SJSA1 (cell line): ENCODE results near the gene GON4L. TPM values are rescaled to one million over a fixed set of nuclear protein-coding genes. Genes with fewer than 3 reads are reported as not detected.
"Not testable (repeated sequence)": the region's sequence is repeated elsewhere in the genome, so short reads cannot be mapped to it uniquely, and the experiment has no call there.

Experiments
- DNase-seq, 2 experiments: peaks; one replicate each; pipeline ENCODE4 v3.0.0-alpha.2; 2015 to 2020; ENCODE audit warnings: low spot score in 2 of 2, low read depth in 1 of 2
- H3K27ac ChIP-seq: fragments of 250-450 bp; sonication (Bioruptor Pico); 2 replicates; pipeline ENCODE4 v1.5.1; 2020; ENCODE audit warnings: mild to moderate bottlenecking, moderate library complexity
- H3K27me3 ChIP-seq: fragments of 250-450 bp; sonication (Bioruptor Pico); replicated peaks from 2 replicates; pipeline ENCODE4 v1.5.1; 2020; ENCODE audit warnings: mild to moderate bottlenecking, moderate library complexity
- H3K36me3 ChIP-seq: fragments of 250-450 bp; sonication (Bioruptor Pico); 2 replicates; pipeline ENCODE4 v1.5.1; 2020; ENCODE audit warnings: mild to moderate bottlenecking
- H3K4me1 ChIP-seq: fragments of 250-450 bp; sonication (Bioruptor Pico); replicated peaks from 2 replicates; pipeline ENCODE4 v1.6.1; 2021; ENCODE audit warnings: mild to moderate bottlenecking
- H3K4me3 ChIP-seq: fragments of 250-450 bp; sonication (Bioruptor Pico); 2 replicates; pipeline ENCODE4 v1.5.1; 2020; ENCODE audit warnings: mild to moderate bottlenecking
- H3K9me3 ChIP-seq: fragments of 250-450 bp; sonication (Bioruptor Pico); replicated peaks from 2 replicates; pipeline ENCODE4 v1.5.1; 2020; ENCODE audit warnings: mild to moderate bottlenecking
- total RNA-seq: library from RNA; depleted of rRNA; stranded (reverse); fragments of >200 nt; shearing (Covaris generic); gene quantifications from 2 replicates; pipeline ENCODE4 v1.2.3, GENCODE V29; 2014; rRNA removed

GON4L gene
- total RNA-seq, 1 experiment from 2014 or later: 22.7 TPM

GRCh38 chr1:155704414-155704813, 152.6 kb downstream of the GON4L start:
- not testable (repeated sequence) for H3K4me1 ChIP-seq, H3K4me3 ChIP-seq, H3K9me3 ChIP-seq, DNase-seq, H3K27ac ChIP-seq, H3K27me3 ChIP-seq, H3K36me3 ChIP-seq

- Histone ChIP-seq H3K36me3 (peaks cover 7% of the 10 kb centered on the region; the same call in 1 of the 2 replicates), H3K27me3 (no peaks in the 10 kb centered on the region), H3K4me1 (no peaks in the 10 kb centered on the region), H3K4me3 (no peak overlapping the region), H3K27ac (no peak overlapping the region), H3K9me3 (no peaks in the 10 kb centered on the region)
- no peak for DNase-seq
These were observed 153.8 kb downstream of the GON4L start for GRCh38 chr1:155703216-155703615.

- not testable (repeated sequence) for H3K4me3 ChIP-seq, H3K27me3 ChIP-seq, H3K9me3 ChIP-seq, H3K4me1 ChIP-seq, DNase-seq, H3K27ac ChIP-seq
- H3K36me3 ChIP-seq: peaks cover 16% of the 10 kb centered on the region
These were observed 155.3 kb downstream of the GON4L start for GRCh38 chr1:155701675-155702074.

Other genes with a start within 250 kb of the GON4L start
- 15.5 and 34.0 TPM in 2 replicates for gene MSTO1, start 247.0 kb downstream of the GON4L start, total RNA-seq
- gene YY1AP1, start 168.4 kb downstream of the GON4L start, total RNA-seq: 46.5 and 48.9 TPM in 2 replicates
- 34.3 and 52.6 TPM in 2 replicates for gene DAP3, start 168.1 kb downstream of the GON4L start, total RNA-seq
- gene SYT11, start 2.4 kb upstream of the GON4L start, total RNA-seq: 6.3 and 6.9 TPM in 2 replicates
- 47.4 and 73.8 TPM in 2 replicates for gene RIT1, start 54.1 kb upstream of the GON4L start, total RNA-seq
- 31.5 and 63.9 TPM in 2 replicates for gene KHDC4, start 77.2 kb upstream of the GON4L start, total RNA-seq
- not detected in 2 replicates for gene RXFP4, start 84.4 kb upstream of the GON4L start, total RNA-seq
- gene ARHGEF2, start 121.3 kb upstream of the GON4L start, total RNA-seq: 49.8 and 81.1 TPM in 2 replicates
- gene SSR2, start 163.7 kb upstream of the GON4L start, total RNA-seq: 507 and 546 TPM in 2 replicates
- gene UBQLN4, start 196.6 kb upstream of the GON4L start, total RNA-seq: 11.4 and 18.2 TPM in 2 replicates
- 49.0 and 55.8 TPM in 2 replicates for gene LAMTOR2, start 197.6 kb upstream of the GON4L start, total RNA-seq
- gene RAB25, start 203.9 kb upstream of the GON4L start, total RNA-seq: not detected in 2 replicates
- gene MEX3A, start 225.3 kb upstream of the GON4L start, total RNA-seq: 0.13 and 1.1 TPM in 2 replicates